ENCODE measurements around the gene CIAO1. TPM values are rescaled to one million over a fixed set of nuclear protein-coding genes. Genes with fewer than 3 reads are reported as not detected.
A peak's percentile ranks its signal among the peaks of the same experiment; 100 is the strongest.

Gene CIAO1
- total RNA-seq, 1 donor from 2014 or later = 55.9 TPM

GRCh38 chr2:96308248-96308647 is 42.2 kb downstream of the CIAO1 start:
- H3K27me3 Mint-ChIP-seq (ENCODE audit: insufficient read depth, low read depth) = peaks cover 2% of the 10 kb centered on the region
- TF ChIP-seq EZH2phosphoT487 (IDR thresholded peaks at IDR 0.05) (no peak), EZH2 (IDR thresholded peaks at IDR 0.05) (no peak)
- TF ChIP-seq, protein P1, sequence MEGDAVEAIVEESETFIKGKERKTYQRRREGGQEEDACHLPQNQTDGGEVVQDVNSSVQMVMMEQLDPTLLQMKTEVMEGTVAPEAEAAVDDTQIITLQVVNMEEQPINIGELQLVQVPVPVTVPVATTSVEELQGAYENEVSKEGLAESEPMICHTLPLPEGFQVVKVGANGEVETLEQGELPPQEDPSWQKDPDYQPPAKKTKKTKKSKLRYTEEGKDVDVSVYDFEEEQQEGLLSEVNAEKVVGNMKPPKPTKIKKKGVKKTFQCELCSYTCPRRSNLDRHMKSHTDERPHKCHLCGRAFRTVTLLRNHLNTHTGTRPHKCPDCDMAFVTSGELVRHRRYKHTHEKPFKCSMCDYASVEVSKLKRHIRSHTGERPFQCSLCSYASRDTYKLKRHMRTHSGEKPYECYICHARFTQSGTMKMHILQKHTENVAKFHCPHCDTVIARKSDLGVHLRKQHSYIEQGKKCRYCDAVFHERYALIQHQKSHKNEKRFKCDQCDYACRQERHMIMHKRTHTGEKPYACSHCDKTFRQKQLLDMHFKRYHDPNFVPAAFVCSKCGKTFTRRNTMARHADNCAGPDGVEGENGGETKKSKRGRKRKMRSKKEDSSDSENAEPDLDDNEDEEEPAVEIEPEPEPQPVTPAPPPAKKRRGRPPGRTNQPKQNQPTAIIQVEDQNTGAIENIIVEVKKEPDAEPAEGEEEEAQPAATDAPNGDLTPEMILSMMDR (IDR thresholded peaks at IDR 0.05) = no peak
- Histone ChIP-seq H3K36me3 (peaks cover 10% of the 10 kb centered on the region), H3K9ac (no peak overlapping the region), H3K4me3 (no peak overlapping the region), H3K9me3 (ENCODE audit: low read depth) (no peaks in the 10 kb centered on the region), H3K27ac (no peak overlapping the region), H3K79me2 (ENCODE audit: low read depth) (peaks cover 31% of the 10 kb centered on the region), H2AFZ (replicated peaks) (no peak overlapping the region), H3F3A (ENCODE audit: low read depth) (peaks cover 8% of the 10 kb centered on the region), H3K4me2 (no peak overlapping the region), H3K27me3 (no peaks in the 10 kb centered on the region), H4K20me1 (ENCODE audit: low read depth) (peaks cover 12% of the 10 kb centered on the region), H3K4me1 (peaks cover 16% of the 10 kb centered on the region)
- H3K4me3 Mint-ChIP-seq = no peak overlapping the region
- H3K36me3 Mint-ChIP-seq = peaks cover 12% of the 10 kb centered on the region
- no peaks in the 10 kb centered on the region for H3K9me3 Mint-ChIP-seq
- peaks cover 25% of the 10 kb centered on the region for H3K4me1 Mint-ChIP-seq
- no peak for DNase-seq (ENCODE audit: low spot score)
- no peak overlapping the region for H3K27ac Mint-ChIP-seq

DNA sequence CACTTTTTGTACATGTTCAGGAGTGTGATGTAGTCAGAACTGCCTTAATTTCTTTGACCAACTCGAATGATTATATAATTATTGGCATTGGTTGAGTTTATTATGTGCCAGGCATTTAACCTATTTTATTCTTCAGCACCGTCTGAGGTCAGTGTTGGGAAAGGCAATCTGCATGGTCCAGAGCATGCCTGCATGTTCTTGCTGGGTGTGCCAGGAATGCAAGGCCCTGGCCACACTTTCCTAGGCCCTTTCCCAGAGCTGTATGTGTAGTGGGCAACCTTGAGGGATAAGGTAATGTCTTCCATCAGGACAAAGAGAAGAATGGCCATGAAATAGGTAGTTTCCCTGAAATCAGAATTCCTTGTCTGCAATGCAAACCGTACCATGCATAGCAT is 49.0 kb downstream of the CIAO1 start:
- Mint-ChIP-seq H3K27ac (peak overlapping the region; percentile 98), H3K36me3 (peaks cover 3% of the 10 kb centered on the region), H3K4me3 (peak overlapping the region; percentile 38), H3K4me1 (peaks cover 27% of the 10 kb centered on the region), H3K27me3 (ENCODE audit: insufficient read depth, low read depth) (peaks cover 7% of the 10 kb centered on the region), H3K9me3 (no peaks in the 10 kb centered on the region)
- Histone ChIP-seq H2AFZ (replicated peaks) (no peak overlapping the region), H3K4me3 (no peak overlapping the region), H3K9ac (no peak overlapping the region), H4K20me1 (ENCODE audit: low read depth) (no peaks in the 10 kb centered on the region), H3K27ac (no peak overlapping the region), H3F3A (ENCODE audit: low read depth) (no peaks in the 10 kb centered on the region), H3K4me1 (peaks cover 8% of the 10 kb centered on the region), H3K4me2 (no peak overlapping the region), H3K36me3 (no peaks in the 10 kb centered on the region), H3K79me2 (ENCODE audit: low read depth) (no peaks in the 10 kb centered on the region), H3K27me3 (peaks cover 16% of the 10 kb centered on the region), H3K9me3 (ENCODE audit: low read depth) (no peaks in the 10 kb centered on the region)
- no peak for DNase-seq (ENCODE audit: low spot score)
- TF ChIP-seq EZH2phosphoT487 (IDR thresholded peaks at IDR 0.05) (no peak), EZH2 (IDR thresholded peaks at IDR 0.05) (no peak)
- TF ChIP-seq, protein P1 (IDR thresholded peaks at IDR 0.05) = no peak

DNA sequence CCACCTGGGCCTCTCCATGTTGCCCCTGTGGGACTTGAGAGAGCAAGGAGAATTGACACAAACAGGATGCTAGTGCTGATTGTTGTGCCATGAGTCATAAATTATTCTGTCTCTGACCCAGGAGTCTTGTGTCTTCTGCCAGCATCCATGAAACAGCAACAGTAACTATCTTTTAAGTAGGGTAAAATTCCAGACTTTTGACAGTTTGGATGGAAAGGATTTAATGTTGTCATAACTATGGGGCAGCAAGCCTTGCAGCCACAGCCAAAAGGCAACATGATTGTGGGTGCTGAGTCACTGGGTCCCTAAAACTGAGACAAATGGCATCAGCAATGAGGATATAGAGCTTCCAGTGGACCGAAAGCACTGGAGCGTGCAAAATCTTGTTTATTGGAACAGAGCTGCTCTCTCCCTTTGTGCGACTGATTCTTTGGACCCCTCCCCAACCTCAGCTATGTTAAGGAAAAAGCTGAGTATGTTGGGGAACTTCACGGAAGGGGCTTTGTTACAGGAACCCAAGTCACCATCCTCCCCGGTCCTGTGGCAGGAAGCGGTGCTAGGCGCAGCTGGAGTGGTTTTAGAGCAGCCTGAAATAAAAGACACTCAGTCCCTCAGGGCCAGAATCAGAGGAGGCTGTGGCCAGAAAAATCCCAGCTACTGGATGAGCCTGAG is 49.5 kb downstream of the CIAO1 start:
- Histone ChIP-seq H3K4me2 (no peak overlapping the region), H3K4me3 (no peak overlapping the region), H3F3A (ENCODE audit: low read depth) (peaks cover under 1% of the 10 kb centered on the region), H2AFZ (replicated peaks) (peak overlapping the region; percentile 67), H3K4me1 (peaks cover 8% of the 10 kb centered on the region), H3K79me2 (ENCODE audit: low read depth) (no peaks in the 10 kb centered on the region), H4K20me1 (ENCODE audit: low read depth) (no peaks in the 10 kb centered on the region), H3K36me3 (no peaks in the 10 kb centered on the region), H3K9me3 (ENCODE audit: low read depth) (no peaks in the 10 kb centered on the region), H3K27ac (no peak overlapping the region), H3K9ac (no peak overlapping the region), H3K27me3 (peaks cover 22% of the 10 kb centered on the region)
- H3K4me3 Mint-ChIP-seq = peak overlapping the region; percentile 38
- H3K4me1 Mint-ChIP-seq = peaks cover 30% of the 10 kb centered on the region
- H3K27ac Mint-ChIP-seq = peak overlapping the region; percentile 98
- TF ChIP-seq EZH2 (IDR thresholded peaks at IDR 0.05) (no peak), EZH2phosphoT487 (IDR thresholded peaks at IDR 0.05) (no peak)
- TF ChIP-seq, protein P1 (IDR thresholded peaks at IDR 0.05) = no peak
- no peaks in the 10 kb centered on the region for H3K9me3 Mint-ChIP-seq
- peaks cover 3% of the 10 kb centered on the region for H3K36me3 Mint-ChIP-seq
- no peak for DNase-seq (ENCODE audit: low spot score)
- peaks cover 13% of the 10 kb centered on the region for H3K27me3 Mint-ChIP-seq (ENCODE audit: insufficient read depth, low read depth)
